ENCODE data around the gene VWC2L. TPM values are rescaled to one million over a fixed set of nuclear protein-coding genes. Genes with fewer than 3 reads are reported as not detected.

VWC2L gene
- total and polyA plus RNA-seq, 4 donors, result not detected

- Histone ChIP-seq H3K27ac (ENCODE audit: low read depth in 1 of 2, low read length in 2 of 2) (no peak overlapping the region), H3K9ac (ENCODE audit: low read depth in 1 of 2, low read length in 2 of 2) (no peak overlapping the region), H3K9me3 (ENCODE audit: control insufficient read depth in 4 of 4, low read length in 3 of 4) (no peaks in the 10 kb centered on the region), H3K27me3 (ENCODE audit: control insufficient read depth in 4 of 4, insufficient read depth in 4 of 4, low read length in 3 of 4) (no peaks in the 10 kb centered on the region), H3K4me1 (ENCODE audit: control insufficient read depth in 4 of 4, insufficient read depth in 4 of 4, low read length in 3 of 4) (no peaks in the 10 kb centered on the region), H3K36me3 (ENCODE audit: control insufficient read depth in 4 of 4, insufficient read depth in 3 of 4, low read depth in 1 of 4, low read length in 3 of 4) (no peaks in the 10 kb centered on the region), H3K4me3 (ENCODE audit: low read depth in 1 of 3, low read length in 3 of 3) (no peak overlapping the region)
- TF ChIP-seq GABPA (IDR thresholded peaks at IDR 0.05 in 1 of 2, conservative IDR thresholded peaks at IDR 0.05 in 1 of 2) (no peak), FOXA2 (IDR thresholded peaks at IDR 0.05) (no peak), SP1 (IDR thresholded peaks at IDR 0.05) (no peak), CTCF (IDR thresholded peaks at IDR 0.05; ENCODE audit: low read depth, low read length, missing input control) (no peak), ZBTB33 (IDR thresholded peaks at IDR 0.05) (no peak), JUND (IDR thresholded peaks at IDR 0.05) (no peak), EGR1 (IDR thresholded peaks at IDR 0.05; ENCODE audit: low read depth in 2 of 2) (no peak), ATF3 (IDR thresholded peaks at IDR 0.05) (no peak), RXRA (IDR thresholded peaks at IDR 0.05) (no peak)
- no peak for DNase-seq (ENCODE audit: low spot score)
- 59% methylated on average over 2 of the region's 2 CpGs for WGBS
Observed at GRCh38 chr2:214477305-214477704, 66.5 kb downstream of the VWC2L start.

GRCh38 chr2:214481204-214481603, 70.3 kb downstream of the VWC2L start:
- no peak overlapping the region for H3K4me3 ChIP-seq (ENCODE audit: low read depth in 1 of 3, low read length in 3 of 3)
- H3K9me3 ChIP-seq (ENCODE audit: control insufficient read depth in 4 of 4, low read length in 3 of 4), result no peaks in the 10 kb centered on the region
- no peaks in the 10 kb centered on the region for H3K27me3 ChIP-seq (ENCODE audit: control insufficient read depth in 4 of 4, insufficient read depth in 4 of 4, low read length in 3 of 4)
- TF ChIP-seq TAF1 (conservative IDR thresholded peaks at IDR 0.05) (no peak), RAD21 (IDR thresholded peaks at IDR 0.05) (no peak), HNF4G (IDR thresholded peaks at IDR 0.05) (no peak), REST (IDR thresholded peaks at IDR 0.05) (no peak), CTCF (IDR thresholded peaks at IDR 0.05; ENCODE audit: low read depth, low read length, missing input control) (no peak), HNF4A (conservative IDR thresholded peaks at IDR 0.05) (no peak), RXRA (IDR thresholded peaks at IDR 0.05) (no peak)
- H3K4me1 ChIP-seq (ENCODE audit: control insufficient read depth in 4 of 4, insufficient read depth in 4 of 4, low read length in 3 of 4), result no peaks in the 10 kb centered on the region
- no peaks in the 10 kb centered on the region for H3K36me3 ChIP-seq (ENCODE audit: control insufficient read depth in 4 of 4, insufficient read depth in 3 of 4, low read depth in 1 of 4, low read length in 3 of 4)
- no peak overlapping the region for H3K9ac ChIP-seq (ENCODE audit: low read depth in 1 of 2, low read length in 2 of 2)
- DNase-seq (ENCODE audit: low spot score), result no peak
- H3K27ac ChIP-seq (ENCODE audit: low read depth in 1 of 2, low read length in 2 of 2), result no peak overlapping the region
- 3% methylated on average over 1 of the region's 1 CpG for WGBS
